Heart left ventricle (tissue), 16 donors: ENCODE measurements around the gene KIF1A. TPM values are rescaled to one million over a fixed set of nuclear protein-coding genes. Genes with fewer than 3 reads are reported as not detected.

Experiments used
- ATAC-seq, 4 donors: fragments of 200-7000 bp; cut with Tn5 transposase; one replicate each; pipeline ENCODE4 v1.9.1; 2020 to 2022; ENCODE audit warnings: moderate library complexity in 4 of 4, mild to moderate bottlenecking in 3 of 4, moderate number of reproducible peaks in 1 of 4
- DNase-seq, 5 donors: peaks; one replicate each; pipeline ENCODE4 v3.0.0-alpha.2; 2020
- H3K27ac ChIP-seq, 12 donors: fragments of 200-600 bp; sonication (generic) in 4 of 12; one replicate each; pipeline versions ENCODE4 v1.5.0 to v1.8.0; 2016 to 2022; ENCODE audit warnings: mild to moderate bottlenecking in 2 of 12
- H3K27me3 ChIP-seq, 9 donors: fragments of 200-600 bp; sonication (generic) in 2 of 9; one replicate each; pipeline versions ENCODE4 v1.5.1 to v1.8.0; 2016 to 2022; ENCODE audit warnings: mild to moderate bottlenecking in 3 of 9
- H3K36me3 ChIP-seq, 9 donors: fragments of 200-600 bp; sonication (generic) in 2 of 9; one replicate each; pipeline versions ENCODE4 v1.5.0 to v1.8.0; 2018 to 2022; ENCODE audit warnings: mild to moderate bottlenecking in 2 of 9
- H3K4me1 ChIP-seq, 12 donors: fragments of 200-600 bp; sonication (generic) in 4 of 12; one replicate each; pipeline versions ENCODE4 v1.5.0 to v1.8.0; 2016 to 2022; ENCODE audit warnings: mild to moderate bottlenecking in 3 of 12
- H3K4me3 ChIP-seq, 12 donors: fragments of 200-600 bp; sonication (generic) in 4 of 12; one replicate each; pipeline versions ENCODE4 v1.5.0 to v1.8.0; 2017 to 2022; ENCODE audit warnings: mild to moderate bottlenecking in 9 of 12, moderate library complexity in 4 of 12
- H3K9me3 ChIP-seq, 12 donors: fragments of 200-600 bp; sonication (generic) in 4 of 12; one replicate each; pipeline versions ENCODE4 v1.5.0 to v1.8.0; 2016 to 2022; ENCODE audit warnings: mild to moderate bottlenecking in 1 of 12
- POLR2A ChIP-seq, 2 donors: fragments of 450-650 bp; IDR thresholded peaks; one replicate each; pipeline ENCODE4 v1.6.1; 2017; ENCODE audit warnings: antibody characterized with exemption in 2 of 2, mild to moderate bottlenecking in 2 of 2, moderate library complexity in 2 of 2
- WGBS, 4 donors: extraction: QIAGEN DNeasy Blood & Tissue Kit in 2 of 4; methylation state at CpG; one replicate each; pipeline versions ENCODE4 v1.1.5 to v1.1.7; 2013 to 2018; 5-methylcytosine and 5-hydroxymethylcytosine counted together
- intact Hi-C, 10 donors: fragments of 100-400 bp; cut with DNase I; formaldehyde crosslinking; loops; one replicate each; pipeline versions ENCODE4 v1.11.1 to v1.14.2; 2022
- polyA plus RNA-seq, 2 donors: library from polyadenylated mRNA; stranded (reverse); fragments of 200-250 nt; gene quantifications; one replicate each; pipeline ENCODE4 v1.2.3, GENCODE V29; 2013
- total RNA-seq, 9 donors: library from RNA; depleted of rRNA in 2 of 9; stranded (reverse); fragments of >200 nt in 2 of 9; fragmentation: NEBNext Ultra II Directional in 3 of 9; extraction: Animal tissue kit (Norgen Biotek cat#: 25700) in 3 of 9; gene quantifications; one replicate each; pipeline versions ENCODE4 v1.1.0 to v1.2.4, GENCODE V29; 2016 to 2023
- TF ChIP-seq, protein P1 (sequence below), 12 donors: fragments of 200-600 bp; sonication (generic) in 4 of 12; IDR thresholded peaks; one replicate each; pipeline versions ENCODE4 v1.5.0 to v1.8.0; 2018 to 2022; ENCODE audit warnings: antibody characterized with exemption in 12 of 12, mild to moderate bottlenecking in 5 of 12
- donor health status: ischemic (EF 13 %, LVEDD 7.1; RV severe dilation, severe dysfunction).
- donor health status: healthy with polysubstance abuse.
- donor health status: DM: no; HTN: yes; CAD: no.
- donor health status: DM: no; HTN: no; CAD: no.
- donor health status: ischemic (EF 25% LVEDD 6.9; RV normal size, moderate dysfunction).
- donor health status: ischemic (EF 25% LVEDD 5.7; RV mildly dilated, moderate dysfunction).
- donor health status: healthy.
- donor health status: DM: yes; HTN: yes; CAD: no.
- donor health status: ischemic (EF 35%, LVEDD 5.7; RV mildly dilated, moderate dysfunction).
- donor health status: nonischemic (EF 11% LVEDD 7.7; RV severe dilation, severe dysfunction).
- donor health status: DM: yes; HTN: yes; CAD: no.
- donor health status: PGD.
- donor health status: ischemic (EF 29% LVEDD 5.4; RV normal size, mild dysfunction).
- donor health status: nonischemic (EF 23%, LVEDD 6.1; RV moderate dilation, normal function).

Gene KIF1A
- total and polyA plus RNA-seq, 11 donors: 0.76 to 25.8 (median 2.7) TPM

DNA sequence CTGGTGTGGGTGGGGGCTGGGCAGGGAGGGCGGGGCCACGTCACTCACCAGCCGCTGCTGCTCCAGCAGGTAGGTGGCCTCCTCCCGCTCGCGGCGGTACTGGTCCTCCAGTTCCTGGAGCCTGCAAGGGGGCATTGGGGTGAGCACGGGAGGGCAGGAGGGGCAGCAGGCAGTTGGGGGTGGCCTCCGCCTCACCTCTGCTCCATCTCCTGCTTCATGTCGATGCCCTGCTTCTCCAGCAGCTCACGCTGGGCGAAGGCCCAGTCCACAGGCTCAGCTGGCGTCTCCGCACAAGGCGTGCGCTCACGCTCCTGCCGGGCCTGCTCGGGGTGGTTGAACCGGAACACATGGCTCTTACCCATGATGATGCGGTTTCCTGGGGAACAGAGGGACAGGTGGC lies 57.0 kb downstream of the KIF1A start:
- WGBS, 4 donors: 89 to 92% (median 91%) methylated on average over 12 to 21 of the region's 21 CpGs
- TF ChIP-seq POLR2A (IDR thresholded peaks at IDR 0.05): no peak
- TF ChIP-seq, protein P1, sequence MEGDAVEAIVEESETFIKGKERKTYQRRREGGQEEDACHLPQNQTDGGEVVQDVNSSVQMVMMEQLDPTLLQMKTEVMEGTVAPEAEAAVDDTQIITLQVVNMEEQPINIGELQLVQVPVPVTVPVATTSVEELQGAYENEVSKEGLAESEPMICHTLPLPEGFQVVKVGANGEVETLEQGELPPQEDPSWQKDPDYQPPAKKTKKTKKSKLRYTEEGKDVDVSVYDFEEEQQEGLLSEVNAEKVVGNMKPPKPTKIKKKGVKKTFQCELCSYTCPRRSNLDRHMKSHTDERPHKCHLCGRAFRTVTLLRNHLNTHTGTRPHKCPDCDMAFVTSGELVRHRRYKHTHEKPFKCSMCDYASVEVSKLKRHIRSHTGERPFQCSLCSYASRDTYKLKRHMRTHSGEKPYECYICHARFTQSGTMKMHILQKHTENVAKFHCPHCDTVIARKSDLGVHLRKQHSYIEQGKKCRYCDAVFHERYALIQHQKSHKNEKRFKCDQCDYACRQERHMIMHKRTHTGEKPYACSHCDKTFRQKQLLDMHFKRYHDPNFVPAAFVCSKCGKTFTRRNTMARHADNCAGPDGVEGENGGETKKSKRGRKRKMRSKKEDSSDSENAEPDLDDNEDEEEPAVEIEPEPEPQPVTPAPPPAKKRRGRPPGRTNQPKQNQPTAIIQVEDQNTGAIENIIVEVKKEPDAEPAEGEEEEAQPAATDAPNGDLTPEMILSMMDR (IDR thresholded peaks at IDR 0.05): no peak
- Histone ChIP-seq H3K27me3 (no peaks in the 10 kb centered on the region), H3K4me3 (no peak overlapping the region), H3K27ac (no peak overlapping the region), H3K36me3 (no peaks in the 10 kb centered on the region), H3K9me3 (no peaks in the 10 kb centered on the region), H3K4me1 (no peaks in the 10 kb centered on the region)
- ATAC-seq: no peak
- no peak for DNase-seq
- intact Hi-C loops: no loop called here

DNA sequence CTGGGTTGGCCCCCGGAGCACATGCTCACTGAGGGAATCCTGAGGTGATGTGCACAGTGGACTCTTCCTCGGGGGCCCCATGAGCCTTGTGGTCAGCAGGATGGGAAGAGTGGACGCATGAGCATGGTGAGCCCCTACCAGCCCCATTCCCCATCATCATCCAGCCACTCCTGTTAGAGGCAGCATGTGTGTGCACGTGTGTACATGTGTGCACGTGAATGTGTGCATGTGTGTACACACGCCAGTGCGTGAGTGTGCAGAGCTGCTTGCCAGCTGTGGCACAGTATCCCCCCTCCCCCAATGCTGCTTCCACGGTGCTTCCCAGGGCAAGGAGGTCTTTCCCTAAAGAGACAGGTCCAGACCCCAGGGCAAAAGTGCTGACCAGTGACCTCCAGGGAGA lies 57.8 kb downstream of the KIF1A start:
- no peak for DNase-seq
- no peaks in the 10 kb centered on the region for H3K4me1 ChIP-seq
- WGBS, 4 donors: 88 to 97% (median 91%) methylated on average over 6 to 8 of the region's 8 CpGs
- no peak for ATAC-seq
- H3K4me3 ChIP-seq: no peak overlapping the region
- no peak for TF ChIP-seq POLR2A (IDR thresholded peaks at IDR 0.05)
- TF ChIP-seq, protein P1 (IDR thresholded peaks at IDR 0.05): no peak
- no peaks in the 10 kb centered on the region for H3K9me3 ChIP-seq
- H3K36me3 ChIP-seq: no peaks in the 10 kb centered on the region
- H3K27ac ChIP-seq: no peak overlapping the region
- H3K27me3 ChIP-seq: no peaks in the 10 kb centered on the region
- intact Hi-C loops: no loop called here

DNA sequence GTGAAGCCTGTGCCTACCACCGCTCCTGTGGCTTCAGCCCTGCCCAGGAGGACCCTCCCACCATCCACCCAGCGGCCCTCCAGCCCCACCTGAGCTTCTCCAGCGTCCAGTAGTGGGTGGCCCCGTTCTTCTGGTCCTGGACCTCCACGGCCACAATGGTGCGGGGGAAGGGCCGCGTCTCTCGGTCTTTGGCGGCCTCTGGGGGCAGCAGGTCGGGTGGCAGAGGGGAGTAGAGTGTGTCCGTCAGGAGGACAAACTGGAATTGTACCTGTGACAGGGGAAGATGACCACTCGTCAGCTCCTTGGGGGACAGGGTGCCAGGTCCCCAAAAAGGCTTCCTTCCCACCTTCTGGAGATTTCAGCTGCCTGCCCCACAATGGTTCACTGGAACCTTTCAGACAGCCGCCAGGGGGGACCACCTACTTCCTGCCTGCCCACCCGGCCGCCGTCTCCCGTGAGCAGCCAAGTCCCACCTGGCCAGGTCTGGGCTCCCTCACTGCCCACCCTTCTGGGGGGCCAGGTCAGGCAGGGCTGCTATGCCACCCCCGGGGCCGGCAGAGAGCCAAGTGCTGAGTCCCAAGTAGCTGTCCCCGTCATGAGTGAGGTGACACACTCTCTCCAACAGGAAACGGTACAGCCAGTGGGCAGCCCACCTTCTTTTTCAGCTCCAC lies 59.3 kb downstream of the KIF1A start:
- Histone ChIP-seq H3K4me3 (no peak overlapping the region), H3K36me3 (no peaks in the 10 kb centered on the region), H3K27me3 (no peaks in the 10 kb centered on the region), H3K27ac (no peak overlapping the region), H3K4me1 (no peaks in the 10 kb centered on the region), H3K9me3 (no peaks in the 10 kb centered on the region)
- DNase-seq: no peak
- WGBS, 4 donors: 67 to 79% (median 74%) methylated on average over 21 to 22 of the region's 22 CpGs
- intact Hi-C loops: no loop called here
- no peak for ATAC-seq
- TF ChIP-seq, protein P1 (IDR thresholded peaks at IDR 0.05): no peak
- no peak for TF ChIP-seq POLR2A (IDR thresholded peaks at IDR 0.05)

DNA sequence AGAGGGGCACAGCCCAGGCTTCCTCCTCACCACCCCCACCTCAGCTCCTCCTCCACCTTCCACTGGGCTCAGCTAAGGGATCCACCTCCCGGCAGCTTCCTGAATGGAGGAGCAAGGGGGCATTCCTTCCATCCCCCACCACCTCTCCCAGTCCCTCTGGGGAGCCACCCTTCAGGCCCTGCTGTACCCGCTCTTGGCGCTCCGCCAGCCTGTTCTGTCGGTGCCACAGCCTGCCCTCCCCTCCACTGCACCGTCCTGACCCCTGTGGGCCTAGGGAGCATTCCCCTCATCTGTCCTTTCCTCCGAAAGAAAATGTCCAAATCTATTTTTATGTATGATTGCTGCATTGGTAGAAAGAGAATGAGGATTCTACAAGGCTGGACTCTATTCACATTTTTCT lies 59.9 kb downstream of the KIF1A start:
- Histone ChIP-seq H3K4me3 (no peak overlapping the region), H3K27me3 (no peaks in the 10 kb centered on the region), H3K27ac (no peak overlapping the region), H3K36me3 (no peaks in the 10 kb centered on the region), H3K4me1 (no peaks in the 10 kb centered on the region), H3K9me3 (no peaks in the 10 kb centered on the region)
- intact Hi-C loops: no loop called here
- no peak for TF ChIP-seq POLR2A (IDR thresholded peaks at IDR 0.05)
- TF ChIP-seq, protein P1 (IDR thresholded peaks at IDR 0.05): no peak
- 56 to 63% (median 61%) methylated on average over 7 of the region's 7 CpGs for WGBS, 4 donors
- ATAC-seq (no peak), DNase-seq (no peak)
